Skeletal muscle satellite cell (primary cell): ENCODE results near the gene ZSCAN22.

Source experiments
- H3K27me3 ChIP-seq: 2 replicates; pipeline ENCODE4 v1.7.0; 2013; ENCODE audit warnings: low read length; ENCODE audit not compliant: control insufficient read depth, insufficient read depth
- H3K36me3 ChIP-seq: 2 replicates; pipeline ENCODE4 v1.7.0; 2013; ENCODE audit warnings: mild to moderate bottlenecking, control low read depth, low read length; ENCODE audit not compliant: insufficient read depth
- H3K4me1 ChIP-seq: 2 replicates; pipeline ENCODE4 v1.7.0; 2013; ENCODE audit warnings: low read length; ENCODE audit not compliant: control insufficient read depth, insufficient read depth
- H3K4me2 ChIP-seq: 2 replicates; pipeline ENCODE4 v1.7.0; 2013; ENCODE audit warnings: mild to moderate bottlenecking, low read length
- H3K4me3 ChIP-seq: 2 replicates; pipeline ENCODE4 v1.7.0; 2013; ENCODE audit warnings: low read length
- H3K9ac ChIP-seq: 2 replicates; pipeline ENCODE4 v1.7.0; 2013; ENCODE audit warnings: mild to moderate bottlenecking, low read depth, low read length, moderate library complexity
- H3K9me3 ChIP-seq: replicated peaks from 2 replicates; pipeline ENCODE4 v1.7.0; 2013; ENCODE audit warnings: mild to moderate bottlenecking, control low read depth, low read length

ZSCAN22 gene

GRCh38 chr19:58353717-58354477 lies 27.1 kb downstream of the ZSCAN22 start:
- H3K27me3 ChIP-seq: no peaks in the 10 kb centered on the region
- peaks cover 7% of the 10 kb centered on the region for H3K4me1 ChIP-seq

GRCh38 chr19:58354478-58355030 lies 27.8 kb downstream of the ZSCAN22 start:
- Histone ChIP-seq H3K4me2 (no peak overlapping the region), H3K36me3 (peaks cover 8% of the 10 kb centered on the region), H3K4me1 (no peaks in the 10 kb centered on the region), H3K4me3 (no peak overlapping the region), H3K9me3 (no peaks in the 10 kb centered on the region), H3K27me3 (no peaks in the 10 kb centered on the region), H3K9ac (no peak overlapping the region)

More at GRCh38 chr19:58353717-58354477, 27.1 kb downstream of the ZSCAN22 start:
- Histone ChIP-seq H3K36me3 (peaks cover 8% of the 10 kb centered on the region), H3K9me3 (no peaks in the 10 kb centered on the region), H3K9ac (no peak overlapping the region), H3K4me2 (no peak overlapping the region), H3K4me3 (no peak overlapping the region)

GRCh38 chr19:58355215-58355796 lies 28.5 kb downstream of the ZSCAN22 start:
- no peak overlapping the region for H3K9ac ChIP-seq
- H3K27me3 ChIP-seq: no peaks in the 10 kb centered on the region
- H3K36me3 ChIP-seq: peaks cover 8% of the 10 kb centered on the region
- H3K4me3 ChIP-seq: no peak overlapping the region
- no peak overlapping the region for H3K4me2 ChIP-seq
- H3K4me1 ChIP-seq: no peaks in the 10 kb centered on the region
- H3K9me3 ChIP-seq: no peaks in the 10 kb centered on the region

GRCh38 chr19:58355908-58356765 lies 29.3 kb downstream of the ZSCAN22 start:
- no peak overlapping the region for H3K4me2 ChIP-seq
- H3K4me1 ChIP-seq: no peaks in the 10 kb centered on the region
- H3K27me3 ChIP-seq: no peaks in the 10 kb centered on the region
- peaks cover 5% of the 10 kb centered on the region for H3K36me3 ChIP-seq
- H3K4me3 ChIP-seq: peak overlapping the region; percentile 49
- H3K9ac ChIP-seq: no peak overlapping the region
- H3K9me3 ChIP-seq: no peaks in the 10 kb centered on the region

GRCh38 chr19:58356766-58357480 lies 30.1 kb downstream of the ZSCAN22 start:
- Histone ChIP-seq H3K4me2 (no peak overlapping the region), H3K4me3 (peak overlapping the region; percentile 49), H3K36me3 (no peaks in the 10 kb centered on the region), H3K27me3 (no peaks in the 10 kb centered on the region), H3K9ac (no peak overlapping the region), H3K4me1 (peaks cover 3% of the 10 kb centered on the region), H3K9me3 (no peaks in the 10 kb centered on the region)

- no peak overlapping the region for H3K4me3 ChIP-seq
- H3K4me2 ChIP-seq: no peak overlapping the region
- H3K27me3 ChIP-seq: no peaks in the 10 kb centered on the region
- no peak overlapping the region for H3K9ac ChIP-seq
- H3K9me3 ChIP-seq: no peaks in the 10 kb centered on the region
- H3K36me3 ChIP-seq: no peaks in the 10 kb centered on the region
- peaks cover 5% of the 10 kb centered on the region for H3K4me1 ChIP-seq
These were observed 30.8 kb downstream of the ZSCAN22 start for GRCh38 chr19:58357481-58358145.

GRCh38 chr19:58361900-58362271 lies 35.1 kb downstream of the ZSCAN22 start:
- H3K36me3 ChIP-seq: no peaks in the 10 kb centered on the region
- peak overlapping the region; percentile 78 for H3K4me3 ChIP-seq
- peaks cover 5% of the 10 kb centered on the region for H3K4me1 ChIP-seq
- H3K9ac ChIP-seq: peak overlapping the region; percentile 92
- peak overlapping the region; percentile 92 for H3K4me2 ChIP-seq
- H3K27me3 ChIP-seq: no peaks in the 10 kb centered on the region
- no peaks in the 10 kb centered on the region for H3K9me3 ChIP-seq

- H3K9ac ChIP-seq: peak within 1 kb of the TSS; percentile 92
- no peaks in the 10 kb centered on the region for H3K27me3 ChIP-seq
- H3K36me3 ChIP-seq: no peaks in the 10 kb centered on the region
- peaks cover 5% of the 10 kb centered on the region for H3K4me1 ChIP-seq
- peak within 1 kb of the TSS; percentile 78 for H3K4me3 ChIP-seq
- H3K4me2 ChIP-seq: peak within 1 kb of the TSS; percentile 92
- H3K9me3 ChIP-seq: no peaks in the 10 kb centered on the region
These were observed 35.6 kb downstream of the ZSCAN22 start, which contains the start of gene ZNF497 for GRCh38 chr19:58362272-58362994. Gene ZNF497 (minus strand): TSS chr19:58362751. CDS start chr19:58357635, 5,116 bp downstream.

GRCh38 chr19:58364146-58364545 lies 37.4 kb downstream of the ZSCAN22 start:
- Histone ChIP-seq H3K4me1 (peaks cover 5% of the 10 kb centered on the region), H3K27me3 (no peaks in the 10 kb centered on the region), H3K9ac (no peak overlapping the region), H3K4me2 (no peak overlapping the region), H3K9me3 (no peaks in the 10 kb centered on the region), H3K4me3 (no peak overlapping the region), H3K36me3 (no peaks in the 10 kb centered on the region)
